GM13977 (cell line): ENCODE measurements around the gene SLC10A2.

Experiments
- DNase-seq: peaks from one replicate; pipeline ENCODE4 v3.0.0; 2012; ENCODE audit warnings: low spot score
- CTCF ChIP-seq: IDR thresholded peaks from 2 replicates; pipeline ENCODE4 v1.5.1; 2012; ENCODE audit warnings: mild to moderate bottlenecking, control low read depth; ENCODE audit not compliant: insufficient read depth; ENCODE audit errors: extremely low read depth, missing control alignments
- in situ Hi-C: fragments of 300-500 bp; cut with MboI; formaldehyde crosslinking; loops from one replicate; pipeline ENCODE4 v1.12.0; 2022; ENCODE audit warnings: low sequenced_read_pairs, low pct_unique_long_range_greater_than_20kb, mixed read lengths, inconsistent platforms; ENCODE audit not compliant: unreplicated experiment

The SLC10A2 gene

DNA sequence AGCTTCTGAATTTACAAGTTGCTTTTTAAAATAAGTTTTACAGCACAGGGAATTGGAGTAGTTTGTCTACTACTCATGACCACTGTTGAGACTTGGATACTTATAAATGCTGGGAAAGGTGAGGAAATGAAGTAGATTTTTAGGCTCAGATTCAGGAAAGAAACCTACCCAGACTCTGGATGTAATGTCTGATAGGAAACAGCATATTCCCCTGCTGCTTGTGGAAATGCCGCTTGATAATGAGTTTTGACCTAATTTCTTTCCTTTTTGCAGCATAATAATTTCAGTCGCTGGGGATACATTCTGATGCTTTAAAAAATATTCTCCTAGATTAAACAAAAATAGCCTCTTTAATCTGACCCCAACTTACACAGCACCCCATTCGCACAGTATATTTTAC, 53.6 kb downstream of the SLC10A2 start:
- DNase-seq = no peak
- in situ Hi-C loops = no loop called here
- TF ChIP-seq CTCF = no peak

GRCh38 chr13:103009051-103009840, 57.0 kb downstream of the SLC10A2 start:
- in situ Hi-C loops = no loop called here
- DNase-seq = no peak
- no peak for TF ChIP-seq CTCF

GRCh38 chr13:103007427-103007762, 58.8 kb downstream of the SLC10A2 start:
- in situ Hi-C loops = no loop called here
- DNase-seq = no peak
- TF ChIP-seq CTCF = no peak

DNA sequence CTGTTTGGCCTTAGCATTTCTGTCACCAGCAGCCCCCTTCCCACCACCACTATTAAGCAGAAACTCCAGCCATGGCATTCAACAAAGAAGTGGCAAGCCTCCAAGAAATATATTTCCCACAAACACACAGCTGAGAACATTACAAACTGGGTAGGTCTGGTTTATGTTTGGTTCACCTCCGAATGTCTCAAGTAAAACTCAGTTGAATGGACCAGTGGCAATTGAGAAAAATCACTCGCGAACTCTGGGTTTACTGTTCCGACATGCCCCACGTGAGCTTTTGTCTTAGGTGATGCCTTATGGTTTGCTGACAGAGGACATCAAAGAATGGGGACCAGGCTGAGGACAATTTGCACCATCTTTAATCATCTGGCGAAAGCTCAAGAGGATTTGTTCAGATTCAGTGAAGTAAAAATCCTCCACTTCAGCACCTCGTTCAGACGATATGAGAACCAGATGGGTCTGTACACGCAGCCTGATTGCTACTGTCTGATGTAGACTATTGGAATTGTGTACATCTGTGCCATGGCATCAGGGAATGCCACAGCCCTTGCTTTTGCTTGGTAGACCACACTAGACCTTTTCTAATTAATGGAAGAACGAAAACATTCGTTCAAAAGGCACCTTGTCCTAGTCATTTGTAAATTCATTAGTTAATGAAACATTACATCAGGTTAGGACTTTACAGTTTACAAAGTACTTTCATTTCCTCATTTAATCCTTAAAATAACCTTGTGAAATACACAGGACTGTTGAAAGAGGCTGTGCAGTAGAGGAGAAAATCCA, 59.4 kb downstream of the SLC10A2 start:
- TF ChIP-seq CTCF = no peak
- in situ Hi-C loops = no loop called here
- DNase-seq = peak; percentile 18

- no peak for TF ChIP-seq CTCF
- DNase-seq = no peak
- in situ Hi-C loops = no loop called here
These were observed 61.4 kb downstream of the SLC10A2 start for GRCh38 chr13:103004661-103005345.

- in situ Hi-C loops = no loop called here
- TF ChIP-seq CTCF = no peak
- no peak for DNase-seq
These were observed 62.6 kb downstream of the SLC10A2 start for GRCh38 chr13:103003631-103004030.
